Upper lobe of left lung (tissue), 6 donors: ENCODE data around the gene GLS. TPM values are rescaled to one million over a fixed set of nuclear protein-coding genes. Genes with fewer than 3 reads are reported as not detected.

Source experiments
- ATAC-seq, 2 donors: fragments of 200-7000 bp; cut with Tn5 transposase; one replicate each; pipeline ENCODE4 v1.9.1; 2022; ENCODE audit warnings: mild to moderate bottlenecking in 2 of 2, moderate library complexity in 2 of 2; ENCODE audit not compliant: low FRiP score in 2 of 2
- DNase-seq, 2 donors: peaks; one replicate each; pipeline ENCODE4 v3.0.0-alpha.2; 2019 to 2020
- H3K27ac ChIP-seq, 4 donors: fragments of 200-600 bp; sonication (generic); one replicate each; pipeline ENCODE4 v1.5.1; 2016 to 2019
- H3K27me3 ChIP-seq, 4 donors: fragments of 200-600 bp; sonication (generic); one replicate each; pipeline ENCODE4 v1.5.1; 2017 to 2019
- H3K36me3 ChIP-seq, 4 donors: fragments of 200-600 bp; sonication (generic); one replicate each; pipeline ENCODE4 v1.5.1; 2016 to 2019
- H3K4me1 ChIP-seq, 4 donors: fragments of 200-600 bp; sonication (generic); one replicate each; pipeline ENCODE4 v1.5.1; 2018 to 2019
- H3K4me3 ChIP-seq, 4 donors: fragments of 200-600 bp; sonication (generic); one replicate each; pipeline ENCODE4 v1.5.1; 2017 to 2019; ENCODE audit warnings: mild to moderate bottlenecking in 2 of 4, moderate library complexity in 1 of 4
- H3K9me3 ChIP-seq, 4 donors: fragments of 200-600 bp; sonication (generic); one replicate each; pipeline ENCODE4 v1.5.1; 2018 to 2019
- EP300 ChIP-seq, 4 donors: sonication (generic); formaldehyde crosslinking; IDR thresholded peaks; one replicate each; pipeline ENCODE4 v1.5.1; 2017; ENCODE audit warnings: antibody characterized with exemption in 4 of 4, control low read depth in 2 of 4
- POLR2A ChIP-seq, 4 donors: fragments of 450-650 bp; IDR thresholded peaks; one replicate each; pipeline ENCODE4 v1.5.1; 2016 to 2017; ENCODE audit warnings: antibody characterized with exemption in 4 of 4, mild to moderate bottlenecking in 2 of 4
- POLR2AphosphoS5 ChIP-seq, 2 donors: sonication (generic); formaldehyde crosslinking; IDR thresholded peaks; one replicate each; pipeline ENCODE4 v1.5.1; 2017; ENCODE audit warnings: antibody characterized with exemption in 2 of 2
- WGBS, 2 donors: methylation state at CpG; one replicate each; pipeline ENCODE4 v1.1.5; 2017 to 2018; 5-methylcytosine and 5-hydroxymethylcytosine counted together
- total RNA-seq, 6 donors: library from RNA; depleted of rRNA in 4 of 6; stranded (reverse); fragments of >200 nt in 4 of 6; gene quantifications; one replicate each; pipeline versions ENCODE4 v1.1.0 to v1.2.1, GENCODE V29; 2016 to 2021
- TF ChIP-seq, protein P1 (sequence below), 6 experiments: fragments of 450-650 bp in 4 of 6; fragments of 200-600 bp in 2 of 6; sonication (generic) in 2 of 6; IDR thresholded peaks; one replicate each; pipeline ENCODE4 v1.5.1; 2016 to 2019; ENCODE audit warnings: antibody characterized with exemption in 6 of 6
- donor health status: DM: no; HTN: no; CAD: no; lungs with moderate emphysema.
- donor health status: DM: no; HTN: yes; CAD: no; lungs with severe emphysema.

GLS gene
- total RNA-seq, 6 donors from 2014 or later = 126 to 401 (median 189) TPM

DNA sequence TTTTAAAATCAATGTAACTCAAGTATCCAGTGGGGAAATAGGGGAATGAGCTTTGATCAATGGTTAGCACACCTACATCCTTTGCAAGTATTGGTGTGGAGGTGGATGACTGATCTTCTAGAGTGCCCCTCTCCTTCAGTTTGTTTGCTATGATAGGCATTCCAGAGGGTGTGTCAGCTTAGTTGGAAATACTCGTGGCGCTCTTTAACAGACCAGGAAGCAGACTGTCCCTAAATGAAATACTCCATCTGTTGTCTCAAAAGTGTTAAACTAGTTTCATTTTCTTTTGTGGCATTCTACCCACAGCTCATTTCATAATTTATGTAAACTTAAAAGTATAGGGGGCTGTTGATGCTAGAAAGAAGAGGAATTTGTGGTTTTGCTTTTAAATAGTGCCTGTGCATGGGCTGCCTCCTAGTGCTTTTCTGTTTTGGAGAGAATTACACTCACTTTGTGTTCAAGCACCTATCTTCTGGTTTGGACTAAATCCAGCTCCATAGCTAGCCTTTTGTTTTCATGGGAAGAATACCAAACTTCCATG is 67.2 kb downstream of the GLS start:
- no peak for DNase-seq

DNA sequence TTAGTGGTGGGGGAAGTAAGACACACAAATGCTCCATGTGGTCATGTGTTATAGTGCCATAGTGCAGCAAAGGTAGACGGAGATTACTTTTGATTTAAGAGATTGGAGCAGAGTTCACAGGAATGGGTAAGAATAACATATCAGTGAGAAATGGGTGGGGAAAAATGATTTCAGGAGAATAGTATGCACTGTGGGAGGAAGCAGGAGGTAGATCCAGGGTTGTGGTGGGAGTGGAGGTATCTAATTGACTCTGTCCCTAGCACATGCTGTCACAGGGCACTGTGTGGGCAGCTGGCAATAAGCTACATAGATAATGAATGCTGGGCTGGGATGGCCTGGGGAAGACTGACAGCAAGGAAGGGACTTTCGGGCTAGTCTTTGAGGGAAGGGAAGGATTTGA is 68.0 kb downstream of the GLS start:
- ATAC-seq (peak in 1 of 2 donors; percentile 29), DNase-seq (no peak)
- Histone ChIP-seq H3K4me3 (no peak overlapping the region), H3K9me3 (no peaks in the 10 kb centered on the region), H3K4me1 (peaks cover 19 to 25% (median 21%) of the 10 kb centered on the region in 4 donors), H3K27me3 (no peaks in the 10 kb centered on the region), H3K36me3 (no peaks in the 10 kb centered on the region), H3K27ac (peak overlapping the region in 2 of 4 donors; percentile 36 to 59)
- TF ChIP-seq POLR2AphosphoS5 (IDR thresholded peaks at IDR 0.05) (no peak), EP300 (IDR thresholded peaks at IDR 0.05) (no peak), POLR2A (IDR thresholded peaks at IDR 0.05) (no peak)
- TF ChIP-seq, protein P1, sequence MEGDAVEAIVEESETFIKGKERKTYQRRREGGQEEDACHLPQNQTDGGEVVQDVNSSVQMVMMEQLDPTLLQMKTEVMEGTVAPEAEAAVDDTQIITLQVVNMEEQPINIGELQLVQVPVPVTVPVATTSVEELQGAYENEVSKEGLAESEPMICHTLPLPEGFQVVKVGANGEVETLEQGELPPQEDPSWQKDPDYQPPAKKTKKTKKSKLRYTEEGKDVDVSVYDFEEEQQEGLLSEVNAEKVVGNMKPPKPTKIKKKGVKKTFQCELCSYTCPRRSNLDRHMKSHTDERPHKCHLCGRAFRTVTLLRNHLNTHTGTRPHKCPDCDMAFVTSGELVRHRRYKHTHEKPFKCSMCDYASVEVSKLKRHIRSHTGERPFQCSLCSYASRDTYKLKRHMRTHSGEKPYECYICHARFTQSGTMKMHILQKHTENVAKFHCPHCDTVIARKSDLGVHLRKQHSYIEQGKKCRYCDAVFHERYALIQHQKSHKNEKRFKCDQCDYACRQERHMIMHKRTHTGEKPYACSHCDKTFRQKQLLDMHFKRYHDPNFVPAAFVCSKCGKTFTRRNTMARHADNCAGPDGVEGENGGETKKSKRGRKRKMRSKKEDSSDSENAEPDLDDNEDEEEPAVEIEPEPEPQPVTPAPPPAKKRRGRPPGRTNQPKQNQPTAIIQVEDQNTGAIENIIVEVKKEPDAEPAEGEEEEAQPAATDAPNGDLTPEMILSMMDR (IDR thresholded peaks at IDR 0.05) = no peak
- 67 to 70% methylated on average over 2 of the region's 2 CpGs for WGBS, 2 donors

More for the DNA sequence above, 67.2 kb downstream of the GLS start:
- Histone ChIP-seq H3K4me1 (peaks cover 19 to 25% (median 21%) of the 10 kb centered on the region in 4 donors), H3K4me3 (peak overlapping the region in 2 of 4 donors; percentile 1 to 11), H3K36me3 (no peaks in the 10 kb centered on the region), H3K9me3 (no peaks in the 10 kb centered on the region), H3K27me3 (no peaks in the 10 kb centered on the region), H3K27ac (peak overlapping the region; percentile 36 to 59 (median 44))
- 2 to 3% methylated on average over 2 of the region's 2 CpGs for WGBS, 2 donors
- peak; percentile 75 to 78 for ATAC-seq
- TF ChIP-seq, protein P1 (IDR thresholded peaks at IDR 0.05) = peak in 1 of 6 experiments; percentile 3
- no peak for TF ChIP-seq POLR2A (IDR thresholded peaks at IDR 0.05)

DNA sequence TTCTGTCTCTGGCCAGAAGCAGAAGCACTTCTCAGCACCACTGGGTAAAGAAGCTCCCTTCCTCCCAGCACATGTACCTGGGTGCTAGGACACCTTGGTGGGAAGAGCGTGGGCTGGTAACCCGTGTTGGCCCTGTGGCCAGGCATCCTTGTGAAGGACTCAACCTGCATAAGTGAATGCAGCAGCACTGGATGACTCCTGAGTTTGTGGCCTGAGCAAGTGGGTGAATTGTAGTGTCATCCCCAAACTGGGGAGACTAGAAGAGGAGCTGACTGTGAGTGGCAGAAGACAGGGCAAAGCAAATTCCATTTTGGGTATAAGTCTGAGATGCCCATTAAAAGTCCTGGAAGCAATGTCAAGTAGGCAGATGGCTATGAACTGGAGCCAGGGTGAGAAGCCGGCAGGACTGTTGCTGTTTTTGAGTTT is 70.0 kb downstream of the GLS start:
- peaks cover 19 to 25% (median 21%) of the 10 kb centered on the region in 4 donors for H3K4me1 ChIP-seq
- TF ChIP-seq, protein P1 (IDR thresholded peaks at IDR 0.05) = no peak
- TF ChIP-seq EP300 (IDR thresholded peaks at IDR 0.05) (no peak), POLR2A (IDR thresholded peaks at IDR 0.05) (no peak), POLR2AphosphoS5 (IDR thresholded peaks at IDR 0.05) (no peak)
- no peak overlapping the region for H3K27ac ChIP-seq
- no peak overlapping the region for H3K4me3 ChIP-seq
- no peaks in the 10 kb centered on the region for H3K27me3 ChIP-seq
- DNase-seq (no peak), ATAC-seq (peak in 1 of 2 donors; percentile 41)
- WGBS, 2 donors = 85 to 90% methylated on average over 1 to 3 of the region's 3 CpGs
- H3K9me3 ChIP-seq = no peaks in the 10 kb centered on the region
- no peaks in the 10 kb centered on the region for H3K36me3 ChIP-seq

DNA sequence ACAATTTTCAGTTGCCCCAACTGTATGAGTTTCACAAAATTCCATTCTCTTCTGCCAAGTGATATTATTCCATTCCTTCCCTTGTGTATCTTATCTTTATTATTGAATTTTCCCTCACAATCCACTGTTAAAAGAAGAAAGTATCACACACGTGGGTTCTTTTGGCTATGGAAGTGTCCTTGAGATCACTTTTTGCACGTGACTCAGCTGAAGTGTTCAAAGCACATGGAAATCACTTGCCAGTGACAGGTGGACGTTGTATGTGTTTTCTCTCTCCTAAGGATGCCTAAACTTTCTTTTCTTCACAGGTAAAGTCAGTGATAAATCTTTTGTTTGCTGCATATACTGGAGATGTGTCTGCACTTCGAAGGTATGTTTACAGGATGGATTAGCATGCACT is 72.6 kb downstream of the GLS start:
- H3K4me1 ChIP-seq = peaks cover 6 to 8% (median 7%) of the 10 kb centered on the region in 4 donors
- no peak overlapping the region for H3K4me3 ChIP-seq
- H3K9me3 ChIP-seq = peaks cover 0 to 5% (median 2%) of the 10 kb centered on the region in 4 donors
- 53 to 56% methylated on average over 4 of the region's 4 CpGs for WGBS, 2 donors
- peak in 1 of 2 donors; percentile 18 for ATAC-seq
- TF ChIP-seq, protein P1 (IDR thresholded peaks at IDR 0.05) = no peak
- TF ChIP-seq POLR2A (IDR thresholded peaks at IDR 0.05) = no peak
- no peak for TF ChIP-seq POLR2AphosphoS5 (IDR thresholded peaks at IDR 0.05)
- no peak for TF ChIP-seq EP300 (IDR thresholded peaks at IDR 0.05)
- H3K36me3 ChIP-seq = no peaks in the 10 kb centered on the region
- no peaks in the 10 kb centered on the region for H3K27me3 ChIP-seq
- H3K27ac ChIP-seq = no peak overlapping the region
- no peak for DNase-seq
